Measurements from ENCODE around the gene FBXL13.

Gene FBXL13

GRCh38 chr7:102849538-102849937 lies 225.1 kb downstream of the FBXL13 start:
- no peak overlapping the region for H3K9ac ChIP-seq

GRCh38 chr7:102849079-102849478 lies 225.5 kb downstream of the FBXL13 start:
- Histone ChIP-seq H2AFZ (ENCODE audit: low read depth) (no peak overlapping the region), H3K79me2 (ENCODE audit: insufficient read depth, low read depth) (no peaks in the 10 kb centered on the region), H3K4me3 (IDR thresholded peaks at IDR 0.05; ENCODE audit: insufficient read depth, low read depth, low read length) (no peak overlapping the region), H3K36me3 (ENCODE audit: insufficient read depth) (no peaks in the 10 kb centered on the region), H3K4me1 (ENCODE audit: low read depth, poor library complexity, severe bottlenecking) (peaks cover 40% of the 10 kb centered on the region), H3K4me2 (no peak overlapping the region), H3K27ac (no peak overlapping the region), H3K27me3 (ENCODE audit: insufficient read depth, low read depth) (no peaks in the 10 kb centered on the region), H3K9ac (no peak overlapping the region), H4K20me1 (ENCODE audit: insufficient read depth) (no peaks in the 10 kb centered on the region)
- TF ChIP-seq CTCF (conservative IDR thresholded peaks at IDR 0.05; ENCODE audit: low read depth, low read length): no peak

More at GRCh38 chr7:102849538-102849937, 225.1 kb downstream of the FBXL13 start:
- Histone ChIP-seq H3K27ac (no peak overlapping the region), H3K79me2 (ENCODE audit: insufficient read depth, low read depth) (no peaks in the 10 kb centered on the region), H4K20me1 (ENCODE audit: insufficient read depth) (no peaks in the 10 kb centered on the region), H3K4me1 (ENCODE audit: low read depth, poor library complexity, severe bottlenecking) (peaks cover 35% of the 10 kb centered on the region), H3K4me3 (IDR thresholded peaks at IDR 0.05; ENCODE audit: insufficient read depth, low read depth, low read length) (no peak overlapping the region), H3K4me2 (no peak overlapping the region), H3K36me3 (ENCODE audit: insufficient read depth) (no peaks in the 10 kb centered on the region), H2AFZ (ENCODE audit: low read depth) (no peak overlapping the region), H3K27me3 (ENCODE audit: insufficient read depth, low read depth) (no peaks in the 10 kb centered on the region)
- no peak for TF ChIP-seq CTCF (conservative IDR thresholded peaks at IDR 0.05; ENCODE audit: low read depth, low read length)

GRCh38 chr7:102845346-102845745 lies 229.2 kb downstream of the FBXL13 start:
- peak overlapping the region; percentile 22; the same call in 1 of the 2 replicates for H2AFZ ChIP-seq (ENCODE audit: low read depth)
- H3K4me3 ChIP-seq (IDR thresholded peaks at IDR 0.05; ENCODE audit: insufficient read depth, low read depth, low read length): no peak overlapping the region
- no peaks in the 10 kb centered on the region for H3K27me3 ChIP-seq (ENCODE audit: insufficient read depth, low read depth)
- no peak for TF ChIP-seq CTCF (conservative IDR thresholded peaks at IDR 0.05; ENCODE audit: low read depth, low read length)
- H3K4me2 ChIP-seq: peak overlapping the region; percentile 61; the same call in 1 of the 2 replicates
- H3K9ac ChIP-seq: no peak overlapping the region
- H3K36me3 ChIP-seq (ENCODE audit: insufficient read depth): no peaks in the 10 kb centered on the region
- peaks cover 77% of the 10 kb centered on the region for H3K4me1 ChIP-seq (ENCODE audit: low read depth, poor library complexity, severe bottlenecking)
- H3K79me2 ChIP-seq (ENCODE audit: insufficient read depth, low read depth): no peaks in the 10 kb centered on the region
- no peaks in the 10 kb centered on the region for H4K20me1 ChIP-seq (ENCODE audit: insufficient read depth)
- peak overlapping the region; percentile 77 for H3K27ac ChIP-seq

- Histone ChIP-seq H3K9ac (peak overlapping the region; percentile 20; the same call in 1 of the 2 replicates), H3K79me2 (ENCODE audit: insufficient read depth, low read depth) (no peaks in the 10 kb centered on the region), H3K4me2 (peak overlapping the region; percentile 61), H4K20me1 (ENCODE audit: insufficient read depth) (no peaks in the 10 kb centered on the region), H3K36me3 (ENCODE audit: insufficient read depth) (no peaks in the 10 kb centered on the region), H2AFZ (ENCODE audit: low read depth) (peak overlapping the region; percentile 22; the same call in 1 of the 2 replicates), H3K27ac (peak overlapping the region; percentile 77), H3K4me3 (IDR thresholded peaks at IDR 0.05; ENCODE audit: insufficient read depth, low read depth, low read length) (no peak overlapping the region), H3K27me3 (ENCODE audit: insufficient read depth, low read depth) (no peaks in the 10 kb centered on the region), H3K4me1 (ENCODE audit: low read depth, poor library complexity, severe bottlenecking) (peaks cover 92% of the 10 kb centered on the region)
- TF ChIP-seq CTCF (conservative IDR thresholded peaks at IDR 0.05; ENCODE audit: low read depth, low read length): no peak
These were observed 230.7 kb downstream of the FBXL13 start for GRCh38 chr7:102843850-102844249.
